HL-60/S4 treated with phorbol 12-myristate 13-acetate at 8.2 ng/mL for 4 days and 3 days (cell line): ENCODE data around the gene MFSD8.
"Not testable (repeated sequence)": the region's sequence is repeated elsewhere in the genome, so short reads cannot be mapped to it uniquely, and the experiment has no call there.

Source experiments
- in situ Hi-C: fragments of 300-500 bp; cut with MboI; formaldehyde crosslinking; loops from 2 replicates; pipeline ENCODE4 v1.15.0; 2022; ENCODE audit warnings: low sequenced_read_pairs

Gene MFSD8

DNA sequence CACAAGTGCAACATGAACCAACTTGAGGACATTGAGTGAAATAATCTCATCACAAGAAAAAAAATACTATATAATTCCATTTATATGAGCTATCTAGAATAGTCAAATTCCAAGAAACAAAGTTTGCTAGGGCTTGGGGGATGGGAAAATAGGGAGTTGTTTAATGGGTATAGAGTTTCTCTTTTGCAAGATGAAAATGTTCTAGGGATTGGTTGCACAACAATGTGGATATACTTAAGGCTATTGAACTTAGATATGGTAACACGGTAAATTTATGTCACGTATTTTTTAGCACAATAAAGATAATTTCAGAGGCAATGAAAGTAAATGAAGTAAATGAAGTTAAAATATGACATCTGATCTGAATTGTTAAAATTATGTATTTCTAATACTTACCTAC lies 7.9 kb downstream of the MFSD8 start:
- in situ Hi-C loops: no loop called here

- in situ Hi-C loops: no loop called here
Measured at GRCh38 chr4:127936974-127937373, 28.0 kb downstream of the MFSD8 start.

DNA sequence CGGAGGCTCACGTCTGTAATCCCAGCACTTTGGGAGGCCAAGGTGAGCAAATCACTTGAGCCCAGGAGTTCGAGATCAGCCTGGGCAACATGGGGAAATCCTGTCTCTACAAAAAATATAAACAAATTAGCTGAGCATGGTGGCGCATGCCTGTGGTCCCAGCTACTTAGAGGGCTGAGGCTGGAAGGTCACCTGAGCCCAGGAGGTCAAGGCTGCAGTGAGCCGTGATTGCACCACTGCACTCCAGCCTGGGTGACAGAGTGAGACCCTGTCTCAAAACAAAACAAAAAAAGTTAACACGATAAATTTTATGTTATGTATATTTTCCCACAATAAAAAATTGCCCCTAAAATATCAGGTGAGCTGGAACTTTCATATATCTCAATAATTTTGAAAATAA lies 33.1 kb downstream of the MFSD8 start:
- in situ Hi-C loops: not testable (repeated sequence)

- in situ Hi-C loops: no loop called here
Measured at GRCh38 chr4:127930175-127930574, 34.8 kb downstream of the MFSD8 start.

- in situ Hi-C loops: not testable (repeated sequence)
Measured at GRCh38 chr4:127925720-127926119, 39.3 kb downstream of the MFSD8 start.

DNA sequence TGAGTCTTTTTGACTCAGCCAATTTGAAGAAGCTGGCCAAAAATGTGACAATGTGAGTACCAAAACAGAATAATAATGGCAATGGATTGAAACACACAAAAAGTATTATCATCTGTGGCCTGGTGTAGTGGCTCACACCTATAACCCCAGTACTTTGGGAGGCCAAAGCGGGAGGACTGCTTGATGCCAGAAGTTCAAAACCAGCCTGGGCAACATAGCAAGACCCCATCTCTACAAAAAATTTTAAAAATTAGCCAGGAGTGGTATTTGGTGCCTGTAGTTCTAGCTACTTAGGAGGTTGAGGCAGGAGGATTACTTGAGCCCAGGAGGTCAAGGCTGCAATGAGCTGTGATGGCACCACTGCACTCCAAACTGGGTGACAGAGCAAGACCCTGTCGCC lies 42.7 kb downstream of the MFSD8 start:
- in situ Hi-C loops: no loop called here

DNA sequence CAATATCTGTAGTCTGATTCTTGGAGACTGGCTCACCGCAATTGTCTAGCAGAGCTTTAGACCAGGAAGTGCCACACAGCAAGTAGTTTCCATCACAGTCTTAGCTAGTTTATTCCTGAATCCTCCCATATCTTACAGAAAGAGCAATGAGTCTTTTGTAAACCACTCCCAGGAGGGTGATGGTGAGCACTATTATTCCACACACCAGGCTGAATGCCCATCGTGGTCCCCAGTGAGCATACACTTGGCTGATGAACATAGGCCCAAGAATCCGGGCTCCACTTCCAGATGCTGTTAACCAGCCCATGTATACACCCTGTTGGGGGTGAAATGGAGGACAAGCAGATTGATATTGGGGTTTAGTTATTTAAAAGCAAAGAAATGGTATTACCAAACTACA lies 44.5 kb downstream of the MFSD8 start:
- in situ Hi-C loops: no loop called here

GRCh38 chr4:127917151-127917550 lies 47.8 kb downstream of the MFSD8 start:
- in situ Hi-C loops: no loop called here

GRCh38 chr4:127916512-127916911 lies 48.5 kb downstream of the MFSD8 start:
- in situ Hi-C loops: no loop called here

GRCh38 chr4:127905029-127905428 lies 59.9 kb downstream of the MFSD8 start:
- in situ Hi-C loops: no loop called here

DNA sequence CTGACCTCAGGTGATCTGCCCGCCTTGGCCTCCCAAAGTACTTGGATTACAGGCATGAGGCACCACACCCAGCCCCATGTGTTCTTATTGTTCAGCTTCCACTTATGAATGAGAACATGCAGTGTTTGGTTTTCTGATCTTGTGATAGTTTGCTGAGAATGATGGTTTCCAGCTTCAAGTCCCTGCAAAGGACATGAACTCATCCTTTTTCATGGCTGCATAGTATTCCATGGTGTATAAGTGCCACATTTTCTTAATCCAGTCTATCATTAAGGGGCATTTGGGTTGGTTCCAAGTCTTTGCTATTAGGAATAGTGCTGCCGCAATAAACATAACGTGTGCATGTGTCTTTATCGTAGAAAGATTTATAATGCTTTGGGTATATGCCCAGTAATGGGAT lies 65.3 kb downstream of the MFSD8 start:
- in situ Hi-C loops: not testable (repeated sequence)

- in situ Hi-C loops: no loop called here
Measured at GRCh38 chr4:127896528-127896927, 68.4 kb downstream of the MFSD8 start.

DNA sequence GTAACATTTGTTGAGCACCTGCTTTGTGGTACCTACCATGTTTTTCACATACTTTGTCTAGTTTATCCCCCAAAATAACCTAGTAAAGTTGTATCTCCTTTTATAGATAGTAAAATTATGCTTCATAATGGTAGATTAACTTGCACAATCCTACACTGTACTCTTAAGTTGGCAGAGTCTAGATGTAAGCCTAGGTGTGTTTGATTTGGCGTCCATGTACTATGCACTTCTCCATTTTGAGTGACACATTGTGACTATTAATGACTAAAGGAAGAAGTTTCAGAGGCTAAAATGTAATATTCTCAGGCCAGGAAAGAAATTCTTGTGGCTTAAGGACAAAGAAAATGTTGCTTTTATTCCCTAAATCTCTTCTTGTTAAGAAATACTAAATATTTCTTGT lies 68.9 kb downstream of the MFSD8 start:
- in situ Hi-C loops: no loop called here

- in situ Hi-C loops: no loop called here
Measured at GRCh38 chr4:127889903-127890302, 75.1 kb downstream of the MFSD8 start.

DNA sequence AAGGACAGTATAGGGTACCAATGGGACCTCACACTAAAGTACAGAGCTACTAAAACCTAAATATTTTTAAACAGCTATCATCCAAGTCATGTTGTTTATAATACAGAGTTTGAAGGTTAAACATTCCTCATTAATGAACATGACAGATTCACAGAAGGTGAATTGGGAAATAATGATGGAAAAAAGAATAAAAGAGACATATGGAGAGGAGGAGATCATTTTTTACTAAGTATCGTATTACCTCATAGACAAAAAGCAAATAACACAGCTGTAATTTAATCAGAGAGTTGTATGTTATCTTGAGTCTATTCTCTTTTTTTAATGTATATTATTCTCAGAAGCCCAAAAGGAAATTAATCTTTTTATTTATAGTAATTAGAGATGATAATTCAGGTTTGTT lies 76.4 kb downstream of the MFSD8 start:
- in situ Hi-C loops: no loop called here

GRCh38 chr4:127881563-127881864 lies 83.5 kb downstream of the MFSD8 start:
- in situ Hi-C loops: no loop called here

GRCh38 chr4:127880763-127881562 lies 84.0 kb downstream of the MFSD8 start, which contains the start of gene PLK4:
PLK4 (plus strand) TSS chr4:127880893; CDS start chr4:127881135, 242 bp downstream.
- in situ Hi-C loops: no loop called here

GRCh38 chr4:127875791-127876190 lies 89.2 kb downstream of the MFSD8 start:
- in situ Hi-C loops: no loop called here

DNA sequence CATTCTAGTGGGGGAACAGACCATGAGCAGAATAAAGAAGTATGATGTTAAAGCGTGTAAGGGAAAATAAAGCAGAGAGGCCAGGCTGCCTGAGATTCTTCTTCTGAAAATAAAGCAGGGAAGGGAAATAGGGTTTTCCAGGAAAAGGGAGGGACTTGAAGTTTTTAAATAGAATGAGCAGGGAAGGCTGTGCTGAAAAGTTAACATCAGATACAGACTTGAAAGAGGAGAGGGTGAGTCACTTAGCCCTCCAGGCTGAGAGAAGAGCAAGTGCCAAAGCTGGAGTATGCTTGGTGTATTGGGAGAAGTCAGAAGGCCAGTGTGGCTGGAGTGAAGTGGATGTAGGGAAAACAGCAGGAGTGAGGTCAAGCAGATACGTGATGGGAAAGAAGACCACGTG lies 94.3 kb downstream of the MFSD8 start:
- in situ Hi-C loops: no loop called here

- in situ Hi-C loops: no loop called here
Measured at GRCh38 chr4:127870281-127870680, 94.7 kb downstream of the MFSD8 start.

DNA sequence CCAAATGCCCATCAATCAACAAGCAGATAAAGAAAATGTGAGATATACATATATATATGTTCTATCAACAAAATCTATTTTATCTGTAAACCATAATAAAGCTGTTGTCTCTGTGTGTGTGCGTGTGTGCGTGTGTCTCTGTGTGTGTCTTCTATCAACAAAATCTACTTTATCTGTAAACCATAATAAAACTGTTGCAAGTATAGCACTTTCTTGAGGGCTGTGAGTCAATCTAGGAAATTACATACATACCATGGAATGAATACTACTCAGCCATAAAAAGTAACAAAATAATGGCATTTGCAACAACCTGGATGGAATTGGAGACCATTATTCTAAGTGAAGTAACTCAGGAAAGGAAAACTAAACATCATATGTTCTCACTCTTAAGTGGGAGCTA lies 96.8 kb downstream of the MFSD8 start:
- in situ Hi-C loops: no loop called here
